RPMI8226 (cell line): ENCODE data around the gene ERICH3.

Experiments used
- DNase-seq: peaks from one replicate; pipeline ENCODE4 v3.0.0-alpha.2; 2015

The ERICH3 gene, protein sequence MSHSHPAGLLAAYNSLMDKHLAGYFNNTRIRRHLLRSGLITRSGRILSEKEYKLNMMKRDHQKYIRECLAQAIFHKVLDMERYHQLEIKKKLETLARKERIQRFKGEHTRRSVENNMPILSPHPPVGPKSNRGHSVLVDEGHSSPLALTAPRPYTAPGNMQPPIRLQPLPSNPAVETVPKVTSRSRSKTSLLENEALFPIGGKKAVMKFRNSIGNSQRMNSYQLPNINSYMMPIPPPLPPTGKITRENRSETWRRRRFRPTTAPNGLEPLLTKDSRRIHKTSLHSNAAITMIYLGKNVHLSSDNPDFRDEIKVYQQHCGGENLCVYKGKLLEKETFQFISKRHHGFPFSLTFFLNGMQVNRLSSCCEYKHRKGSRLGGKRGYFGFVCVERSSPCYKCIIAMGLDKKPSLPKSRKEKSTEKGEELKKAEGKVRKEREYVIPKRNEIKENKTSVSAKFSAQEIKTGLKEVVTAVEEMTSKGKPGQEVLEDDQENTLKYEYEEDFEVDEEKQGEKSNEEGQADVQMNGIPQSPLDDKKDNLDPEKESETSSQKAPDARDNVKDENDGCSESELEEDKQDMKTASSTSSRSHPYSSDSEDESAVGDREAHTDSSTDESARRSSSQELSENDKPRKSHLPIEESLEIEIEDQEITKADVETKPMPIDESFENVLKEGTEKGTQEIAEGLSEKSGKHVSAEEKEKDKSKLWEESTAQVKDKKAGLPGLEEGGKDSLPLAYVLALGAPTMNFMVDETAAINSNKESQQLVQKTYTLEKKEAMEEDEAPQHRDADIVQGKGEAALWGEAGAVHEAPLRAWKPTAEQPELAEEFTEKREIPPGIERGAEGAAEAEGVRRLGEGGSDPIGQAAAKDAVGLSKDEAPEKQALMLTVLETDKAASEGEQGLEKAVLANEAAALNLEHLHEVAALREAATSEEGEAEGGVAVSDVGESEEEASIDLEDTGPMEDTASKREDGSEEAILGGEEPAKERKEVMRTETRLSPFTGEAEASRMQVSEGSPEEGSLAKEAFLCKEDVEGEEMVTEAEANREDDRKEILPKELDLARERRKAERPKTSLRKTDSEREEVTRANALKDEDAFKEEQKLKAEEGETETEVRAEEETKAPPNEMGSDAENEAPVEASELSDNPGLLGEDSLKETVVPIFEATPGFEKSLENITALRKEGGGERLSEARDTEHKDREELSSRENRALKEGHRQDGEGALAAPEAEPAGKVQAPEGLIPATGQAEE (N-terminal part only)

GRCh38 chr1:74673351-74674111 is at the start of gene ERICH3:
ERICH3 (minus strand) TSS chr1:74673792; CDS start chr1:74673519, 273 bp downstream.
- no peak for DNase-seq

DNA sequence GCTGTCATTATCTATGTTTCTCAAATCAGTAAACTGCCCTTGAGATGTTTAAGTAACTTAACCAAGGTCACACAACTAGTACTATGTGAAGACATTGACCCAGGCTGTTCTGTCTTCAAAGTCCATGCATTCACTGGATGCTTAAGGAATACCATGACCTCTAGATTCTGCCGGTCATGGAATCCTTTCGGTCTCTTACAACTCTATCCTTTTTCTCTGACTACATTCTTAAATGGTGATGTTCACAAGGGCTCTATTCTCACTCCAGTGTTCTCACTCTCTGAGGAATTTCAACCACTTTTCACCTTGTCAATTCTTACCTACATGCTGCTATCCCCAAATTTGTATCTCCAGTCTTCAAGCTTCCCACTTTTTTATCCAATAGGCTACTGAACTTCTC is 44.0 kb upstream of the ERICH3 start:
- DNase-seq: no peak

GRCh38 chr1:74716822-74717221 is 43.2 kb upstream of the ERICH3 start:
- no peak for DNase-seq

- no peak for DNase-seq
Measured at GRCh38 chr1:74715806-74716205, 42.2 kb upstream of the ERICH3 start.

DNA sequence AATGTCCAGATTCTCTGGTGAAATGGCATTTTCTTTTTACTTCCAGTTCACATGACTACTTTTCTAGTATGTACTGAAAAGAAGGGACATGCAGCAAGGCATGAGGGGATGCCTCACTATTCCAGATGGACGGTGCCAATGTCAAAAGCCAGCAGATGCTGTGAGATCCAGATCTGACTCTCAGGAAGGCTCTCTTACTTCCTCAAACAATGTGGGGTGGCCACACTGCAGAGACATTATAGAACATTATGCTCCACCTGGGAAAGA is 41.6 kb upstream of the ERICH3 start:
- no peak for DNase-seq

- DNase-seq: no peak
Measured at GRCh38 chr1:74714429-74715235, 41.0 kb upstream of the ERICH3 start.

GRCh38 chr1:74713849-74714248 is 40.3 kb upstream of the ERICH3 start:
- no peak for DNase-seq

- DNase-seq: no peak
Measured at GRCh38 chr1:74712881-74713280, 39.3 kb upstream of the ERICH3 start.

DNA sequence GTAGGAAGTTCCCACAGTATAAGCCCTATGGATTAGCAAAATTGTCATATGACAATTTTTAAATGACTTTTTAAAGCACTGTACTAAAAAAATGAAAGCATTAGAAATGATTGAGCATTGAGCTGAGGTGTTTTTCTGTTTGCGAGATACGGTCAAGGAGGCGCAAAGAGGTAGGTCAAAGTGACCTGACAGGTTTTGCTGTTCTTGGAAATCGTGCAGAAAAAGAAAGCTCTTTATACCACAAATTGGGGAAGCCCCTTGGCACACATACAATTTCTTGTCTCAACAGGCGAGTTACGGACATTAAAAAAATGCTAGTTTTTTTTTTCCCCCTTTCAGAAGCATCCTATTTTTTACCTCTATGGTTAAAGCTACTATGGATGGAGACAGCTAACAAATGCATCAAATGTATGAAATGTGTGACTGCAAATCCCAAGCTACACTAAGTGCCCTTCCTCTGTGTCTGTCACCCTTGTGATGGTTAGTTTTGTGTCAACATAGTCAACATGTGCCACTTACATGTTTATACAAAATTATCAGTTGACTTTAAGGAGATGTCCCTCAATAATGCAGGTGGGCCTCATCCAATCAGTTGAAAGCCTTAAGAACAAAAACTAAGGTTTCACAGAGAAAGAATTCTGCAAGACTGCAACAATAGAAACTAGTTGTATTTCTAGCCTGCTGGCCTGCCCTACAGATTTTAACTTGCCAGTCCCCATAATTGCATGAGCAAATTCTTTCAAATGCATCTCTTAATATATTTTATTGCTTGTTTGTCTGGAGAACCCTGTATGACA is 30.0 kb upstream of the ERICH3 start:
- no peak for DNase-seq

DNA sequence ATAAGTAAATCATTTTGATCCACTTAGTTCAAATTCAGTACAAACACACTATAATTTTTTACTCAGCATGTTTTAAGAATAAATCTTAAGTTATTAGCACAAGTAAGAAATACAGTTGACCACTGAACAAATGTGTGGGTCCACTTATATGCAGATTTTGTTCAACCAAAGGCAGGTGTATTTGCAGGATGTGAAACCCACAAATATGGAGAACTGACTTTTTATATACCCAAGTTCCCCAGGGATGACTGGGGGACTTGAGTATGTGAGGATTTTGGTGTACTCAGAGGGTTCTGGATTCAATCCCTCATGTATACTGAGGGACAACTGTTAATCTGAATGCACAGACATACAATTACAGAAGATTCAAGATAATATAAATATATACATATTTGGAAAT is 25.7 kb upstream of the ERICH3 start:
- no peak for DNase-seq

- no peak for DNase-seq
Measured at GRCh38 chr1:74697832-74698231, 24.2 kb upstream of the ERICH3 start.

DNA sequence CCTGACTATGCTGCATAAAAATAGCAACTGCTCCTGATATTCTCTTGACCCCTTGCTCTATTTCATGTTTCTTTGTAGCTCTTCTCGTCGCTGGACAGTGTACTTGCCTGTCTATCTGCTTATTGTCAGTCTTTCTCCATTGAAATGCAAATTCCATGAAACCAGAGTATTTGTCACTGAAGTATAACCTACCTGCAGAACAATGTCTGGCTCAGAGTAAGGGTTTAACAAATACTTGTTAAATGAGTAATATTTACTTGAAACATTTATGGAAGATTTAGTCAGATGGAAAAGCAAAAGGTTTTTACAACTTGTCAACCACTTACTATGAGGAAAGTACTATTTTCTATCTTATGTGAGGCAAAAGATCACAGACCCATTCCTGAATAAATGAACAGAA is 19.9 kb upstream of the ERICH3 start:
- DNase-seq: no peak

DNA sequence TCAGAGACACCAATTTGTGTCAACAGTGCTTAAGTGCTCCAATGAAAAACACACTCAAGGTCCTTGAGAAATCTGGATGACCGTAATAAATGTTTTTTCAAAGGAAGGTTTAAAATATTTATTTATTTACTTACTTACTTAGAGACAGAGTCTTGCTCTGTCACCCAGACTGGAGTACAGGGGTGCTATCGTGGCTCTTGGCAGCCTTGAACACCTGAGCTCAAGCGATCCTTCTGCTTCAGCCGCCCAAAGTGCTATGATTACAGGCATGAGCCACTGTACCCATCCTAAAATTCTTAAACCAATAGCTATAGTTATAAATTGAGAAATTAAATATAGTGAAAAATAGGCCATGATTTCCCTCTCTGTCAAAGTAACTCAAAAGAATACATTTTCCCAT is 17.3 kb upstream of the ERICH3 start:
- no peak for DNase-seq

DNA sequence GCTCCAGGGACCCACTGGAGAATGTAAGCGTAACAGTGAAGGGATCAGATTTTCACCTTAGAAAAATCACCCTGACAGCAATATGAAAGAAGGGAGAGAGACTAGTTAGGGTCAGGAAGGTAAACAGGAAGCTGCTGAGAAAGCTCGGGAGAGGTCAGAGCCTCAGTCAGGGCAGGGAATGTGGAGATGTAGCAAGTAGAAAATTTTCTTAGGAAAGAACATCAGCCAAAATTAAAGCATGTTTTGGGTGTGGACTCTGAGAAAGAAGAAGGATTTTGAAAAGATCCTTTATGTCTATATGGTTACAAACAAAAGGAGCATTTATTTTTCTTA is 16.7 kb upstream of the ERICH3 start:
- no peak for DNase-seq

DNA sequence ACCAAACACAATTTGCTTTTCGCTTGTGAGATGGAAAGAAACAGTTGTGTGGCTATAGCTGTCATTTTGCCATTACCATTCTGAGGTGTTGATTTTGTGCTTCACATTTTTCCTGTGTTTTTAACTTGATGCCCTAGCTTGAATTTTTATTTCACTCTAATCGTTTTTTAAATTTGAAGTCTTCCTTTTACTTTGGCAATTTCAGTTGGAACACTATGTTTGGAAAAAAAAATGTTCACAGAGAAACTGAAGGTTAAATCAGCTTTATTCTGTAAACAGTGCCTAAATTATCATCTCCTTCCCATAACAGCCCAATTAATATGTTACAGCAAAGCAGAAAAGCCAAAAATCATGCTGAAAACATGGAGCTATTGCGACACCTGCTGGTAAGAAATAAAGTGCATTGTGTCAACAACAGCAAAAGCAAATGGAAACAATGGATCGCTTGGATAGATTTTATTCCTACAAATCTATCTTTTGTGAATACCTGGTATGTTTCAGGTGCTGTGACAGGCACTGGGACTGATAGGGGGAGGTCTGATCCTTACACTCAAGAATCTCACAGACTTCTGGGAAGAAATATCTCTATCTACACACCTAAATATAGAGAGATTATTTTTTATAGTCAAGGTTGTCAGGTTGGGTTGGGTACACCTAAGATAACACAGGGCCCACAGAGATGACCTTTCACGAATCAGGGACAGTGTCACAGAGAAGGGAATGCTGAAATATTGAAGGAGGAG is 16.2 kb upstream of the ERICH3 start:
- peak; percentile 55 for DNase-seq

GRCh38 chr1:74686928-74687327 is 13.3 kb upstream of the ERICH3 start:
- no peak for DNase-seq

GRCh38 chr1:74684301-74684700 is 10.7 kb upstream of the ERICH3 start:
- no peak for DNase-seq

DNA sequence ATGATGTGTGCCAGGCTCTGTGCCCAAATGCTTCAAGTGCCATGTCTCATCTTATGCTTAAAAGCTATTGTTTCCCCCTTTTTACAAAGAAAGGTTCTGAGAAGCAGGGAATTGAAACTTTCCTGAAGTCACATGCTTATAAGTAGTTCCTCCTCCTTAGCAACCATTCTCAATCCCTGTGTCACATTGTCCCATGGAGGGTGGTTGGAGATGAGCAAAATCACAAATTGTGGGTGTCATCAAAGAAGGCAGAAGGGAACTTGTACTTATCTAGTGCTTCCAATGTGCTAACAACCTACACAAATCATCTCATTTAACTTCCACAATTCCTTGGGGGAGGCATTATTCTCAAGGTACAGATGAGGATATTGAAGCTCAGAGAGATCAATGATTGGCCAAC is 10.1 kb upstream of the ERICH3 start:
- no peak for DNase-seq

- no peak for DNase-seq
Measured at GRCh38 chr1:74681851-74682250, 8.3 kb upstream of the ERICH3 start.

DNA sequence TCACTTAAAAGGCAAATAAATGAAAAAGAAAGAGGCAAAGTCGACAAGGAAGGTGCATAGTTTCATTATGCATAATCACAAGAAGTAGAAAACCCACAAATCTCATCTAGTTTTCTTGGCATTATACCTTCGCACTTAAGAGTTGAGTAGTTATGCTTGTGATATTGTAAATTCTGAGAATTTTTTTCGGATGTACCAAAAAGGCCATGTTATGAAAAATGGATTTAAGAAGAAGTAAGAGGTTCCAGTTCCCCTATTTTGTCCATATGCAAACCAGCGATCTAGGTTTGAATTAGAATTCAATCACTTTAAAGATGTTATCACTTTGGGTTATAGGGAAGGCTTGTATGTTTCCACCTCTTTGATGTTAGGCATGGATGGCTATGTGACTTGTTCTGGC is 7.9 kb upstream of the ERICH3 start:
- DNase-seq: no peak

GRCh38 chr1:74681001-74681400 is 7.4 kb upstream of the ERICH3 start:
- no peak for DNase-seq
